HG02759 (cell line): ENCODE data around the gene LDHAL6B.

Experiments used
- ATAC-seq: cut with Tn5 transposase; IDR thresholded peaks from one replicate; pipeline ENCODE4 v1.9.1; 2021; ENCODE audit warnings: mild to moderate bottlenecking, moderate library complexity; ENCODE audit not compliant: unreplicated experiment

The LDHAL6B gene

GRCh38 chr15:59176653-59177316 is 29.9 kb upstream of the LDHAL6B start:
- ATAC-seq = no peak

GRCh38 chr15:59177317-59177660 is 29.4 kb upstream of the LDHAL6B start:
- ATAC-seq = no peak

GRCh38 chr15:59178151-59178695 is 28.4 kb upstream of the LDHAL6B start:
- ATAC-seq = no peak

GRCh38 chr15:59179717-59180116 is 26.9 kb upstream of the LDHAL6B start:
- ATAC-seq = no peak

GRCh38 chr15:59180945-59181600 is 25.6 kb upstream of the LDHAL6B start:
- no peak for ATAC-seq

- no peak for ATAC-seq
These were observed 20.9 kb upstream of the LDHAL6B start for GRCh38 chr15:59185725-59186124.

- no peak for ATAC-seq
These were observed 20.1 kb upstream of the LDHAL6B start for GRCh38 chr15:59186501-59186900.

GRCh38 chr15:59189241-59189640 is 17.4 kb upstream of the LDHAL6B start:
- no peak for ATAC-seq

GRCh38 chr15:59190291-59190690 is 16.4 kb upstream of the LDHAL6B start:
- no peak for ATAC-seq

- no peak for ATAC-seq
These were observed 14.8 kb upstream of the LDHAL6B start for GRCh38 chr15:59191855-59192237.

- ATAC-seq = no peak
These were observed 11.9 kb upstream of the LDHAL6B start for GRCh38 chr15:59194639-59195325.

- ATAC-seq = no peak
These were observed 10.2 kb upstream of the LDHAL6B start for GRCh38 chr15:59196416-59196815.

GRCh38 chr15:59197454-59197853 is 9.2 kb upstream of the LDHAL6B start:
- no peak for ATAC-seq

- no peak for ATAC-seq
These were observed 6.8 kb upstream of the LDHAL6B start for GRCh38 chr15:59199626-59200465.

- no peak for ATAC-seq
These were observed 6.1 kb upstream of the LDHAL6B start for GRCh38 chr15:59200560-59200959.

GRCh38 chr15:59203008-59203407 is 3.6 kb upstream of the LDHAL6B start:
- no peak for ATAC-seq

- no peak for ATAC-seq
These were observed 3.0 kb upstream of the LDHAL6B start for GRCh38 chr15:59203657-59204056.

GRCh38 chr15:59205839-59206622 is 612 bp upstream of the LDHAL6B start:
- no peak for ATAC-seq

- no peak for ATAC-seq
These were observed 2.1 kb downstream of the LDHAL6B start for GRCh38 chr15:59208613-59209249.

- no peak for ATAC-seq
These were observed 3.5 kb downstream of the LDHAL6B start for GRCh38 chr15:59210186-59210585.
